Heart left ventricle (tissue), 16 donors: ENCODE measurements around the gene PRDM16. TPM values are rescaled to one million over a fixed set of nuclear protein-coding genes. Genes with fewer than 3 reads are reported as not detected.

Source experiments
- ATAC-seq, 4 donors: fragments of 200-7000 bp; cut with Tn5 transposase; one replicate each; pipeline ENCODE4 v1.9.1; 2020 to 2022; ENCODE audit warnings: moderate library complexity in 4 of 4, mild to moderate bottlenecking in 3 of 4, moderate number of reproducible peaks in 1 of 4
- DNase-seq, 5 donors: peaks; one replicate each; pipeline ENCODE4 v3.0.0-alpha.2; 2020
- H3K27ac ChIP-seq, 12 donors: fragments of 200-600 bp; sonication (generic) in 4 of 12; one replicate each; pipeline versions ENCODE4 v1.5.0 to v1.8.0; 2016 to 2022; ENCODE audit warnings: mild to moderate bottlenecking in 2 of 12
- H3K27me3 ChIP-seq, 9 donors: fragments of 200-600 bp; sonication (generic) in 2 of 9; one replicate each; pipeline versions ENCODE4 v1.5.1 to v1.8.0; 2016 to 2022; ENCODE audit warnings: mild to moderate bottlenecking in 3 of 9
- H3K36me3 ChIP-seq, 9 donors: fragments of 200-600 bp; sonication (generic) in 2 of 9; one replicate each; pipeline versions ENCODE4 v1.5.0 to v1.8.0; 2018 to 2022; ENCODE audit warnings: mild to moderate bottlenecking in 2 of 9
- H3K4me1 ChIP-seq, 12 donors: fragments of 200-600 bp; sonication (generic) in 4 of 12; one replicate each; pipeline versions ENCODE4 v1.5.0 to v1.8.0; 2016 to 2022; ENCODE audit warnings: mild to moderate bottlenecking in 3 of 12
- H3K4me3 ChIP-seq, 12 donors: fragments of 200-600 bp; sonication (generic) in 4 of 12; one replicate each; pipeline versions ENCODE4 v1.5.0 to v1.8.0; 2017 to 2022; ENCODE audit warnings: mild to moderate bottlenecking in 9 of 12, moderate library complexity in 4 of 12
- H3K9me3 ChIP-seq, 12 donors: fragments of 200-600 bp; sonication (generic) in 4 of 12; one replicate each; pipeline versions ENCODE4 v1.5.0 to v1.8.0; 2016 to 2022; ENCODE audit warnings: mild to moderate bottlenecking in 1 of 12
- CTCF ChIP-seq, 12 donors: fragments of 200-600 bp; sonication (generic) in 4 of 12; IDR thresholded peaks; one replicate each; pipeline versions ENCODE4 v1.5.0 to v1.8.0; 2018 to 2022; ENCODE audit warnings: antibody characterized with exemption in 12 of 12, mild to moderate bottlenecking in 5 of 12
- POLR2A ChIP-seq, 2 donors: fragments of 450-650 bp; IDR thresholded peaks; one replicate each; pipeline ENCODE4 v1.6.1; 2017; ENCODE audit warnings: antibody characterized with exemption in 2 of 2, mild to moderate bottlenecking in 2 of 2, moderate library complexity in 2 of 2
- WGBS, 4 donors: extraction: QIAGEN DNeasy Blood & Tissue Kit in 2 of 4; methylation state at CpG; one replicate each; pipeline versions ENCODE4 v1.1.5 to v1.1.7; 2013 to 2018; 5-methylcytosine and 5-hydroxymethylcytosine counted together
- intact Hi-C, 10 donors: fragments of 100-400 bp; cut with DNase I; formaldehyde crosslinking; loops; one replicate each; pipeline versions ENCODE4 v1.11.1 to v1.14.2; 2022
- polyA plus RNA-seq, 2 donors: library from polyadenylated mRNA; stranded (reverse); fragments of 200-250 nt; gene quantifications; one replicate each; pipeline ENCODE4 v1.2.3, GENCODE V29; 2013
- total RNA-seq, 9 donors: library from RNA; depleted of rRNA in 2 of 9; stranded (reverse); fragments of >200 nt in 2 of 9; fragmentation: NEBNext Ultra II Directional in 3 of 9; extraction: Animal tissue kit (Norgen Biotek cat#: 25700) in 3 of 9; gene quantifications; one replicate each; pipeline versions ENCODE4 v1.1.0 to v1.2.4, GENCODE V29; 2016 to 2023
- donor health status: ischemic (EF 13 %, LVEDD 7.1; RV severe dilation, severe dysfunction).
- donor health status: healthy with polysubstance abuse.
- donor health status: DM: no; HTN: yes; CAD: no.
- donor health status: DM: no; HTN: no; CAD: no.
- donor health status: ischemic (EF 25% LVEDD 6.9; RV normal size, moderate dysfunction).
- donor health status: ischemic (EF 25% LVEDD 5.7; RV mildly dilated, moderate dysfunction).
- donor health status: healthy.
- donor health status: DM: yes; HTN: yes; CAD: no.
- donor health status: ischemic (EF 35%, LVEDD 5.7; RV mildly dilated, moderate dysfunction).
- donor health status: nonischemic (EF 11% LVEDD 7.7; RV severe dilation, severe dysfunction).
- donor health status: DM: yes; HTN: yes; CAD: no.
- donor health status: PGD.
- donor health status: ischemic (EF 29% LVEDD 5.4; RV normal size, mild dysfunction).
- donor health status: nonischemic (EF 23%, LVEDD 6.1; RV moderate dilation, normal function).

The PRDM16 gene
- total and polyA plus RNA-seq, 11 donors, result 6.0 to 22.7 (median 14.0) TPM

- DNase-seq (no peak), ATAC-seq (no peak)
- H3K4me3 ChIP-seq, result no peak overlapping the region
- H3K36me3 ChIP-seq, result no peaks in the 10 kb centered on the region
- no peak overlapping the region for H3K27ac ChIP-seq
- 75 to 85% (median 83%) methylated on average over 6 to 10 of the region's 10 CpGs for WGBS, 4 donors
- intact Hi-C loops, result no loop called here
- no peak for TF ChIP-seq POLR2A (IDR thresholded peaks at IDR 0.05)
- TF ChIP-seq CTCF (IDR thresholded peaks at IDR 0.05), result no peak
- peaks cover 0 to 19% (median 0%) of the 10 kb centered on the region in 12 donors for H3K4me1 ChIP-seq
- peaks cover 0 to 4% (median 0%) of the 10 kb centered on the region in 9 donors for H3K27me3 ChIP-seq
- no peaks in the 10 kb centered on the region for H3K9me3 ChIP-seq
Measured at GRCh38 chr1:3263790-3264189, 194.8 kb downstream of the PRDM16 start.

DNA sequence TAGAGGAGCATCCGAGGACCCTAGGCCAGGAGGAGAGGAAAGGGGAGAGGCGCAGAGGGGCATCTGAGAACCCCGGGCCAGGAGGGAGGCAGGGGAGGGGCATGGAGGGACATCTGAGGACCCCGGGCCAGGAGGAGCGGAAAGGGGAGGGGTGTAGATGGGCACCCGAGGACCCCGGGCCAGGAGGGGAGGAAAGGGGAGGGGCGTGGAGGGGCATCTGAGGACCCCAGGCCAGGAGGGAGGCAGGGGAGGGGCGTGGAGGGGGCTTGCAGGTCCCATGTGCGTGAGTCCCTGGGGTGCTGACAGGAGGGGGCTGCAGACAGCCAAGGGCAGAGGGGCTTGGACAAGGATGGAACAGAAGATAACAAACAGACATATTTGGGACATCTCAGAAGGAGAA, 195.5 kb downstream of the PRDM16 start:
- WGBS, 4 donors, result 74 to 76% (median 75%) methylated on average over 10 of the region's 10 CpGs
- Histone ChIP-seq H3K4me3 (no peak overlapping the region), H3K4me1 (peaks cover 0 to 13% (median 0%) of the 10 kb centered on the region in 12 donors), H3K27ac (no peak overlapping the region), H3K36me3 (no peaks in the 10 kb centered on the region), H3K9me3 (no peaks in the 10 kb centered on the region), H3K27me3 (peaks cover 0 to 4% (median 0%) of the 10 kb centered on the region in 9 donors)
- TF ChIP-seq CTCF (IDR thresholded peaks at IDR 0.05) (no peak), POLR2A (IDR thresholded peaks at IDR 0.05) (no peak)
- ATAC-seq, result no peak
- intact Hi-C loops, result no loop called here
- DNase-seq, result no peak

DNA sequence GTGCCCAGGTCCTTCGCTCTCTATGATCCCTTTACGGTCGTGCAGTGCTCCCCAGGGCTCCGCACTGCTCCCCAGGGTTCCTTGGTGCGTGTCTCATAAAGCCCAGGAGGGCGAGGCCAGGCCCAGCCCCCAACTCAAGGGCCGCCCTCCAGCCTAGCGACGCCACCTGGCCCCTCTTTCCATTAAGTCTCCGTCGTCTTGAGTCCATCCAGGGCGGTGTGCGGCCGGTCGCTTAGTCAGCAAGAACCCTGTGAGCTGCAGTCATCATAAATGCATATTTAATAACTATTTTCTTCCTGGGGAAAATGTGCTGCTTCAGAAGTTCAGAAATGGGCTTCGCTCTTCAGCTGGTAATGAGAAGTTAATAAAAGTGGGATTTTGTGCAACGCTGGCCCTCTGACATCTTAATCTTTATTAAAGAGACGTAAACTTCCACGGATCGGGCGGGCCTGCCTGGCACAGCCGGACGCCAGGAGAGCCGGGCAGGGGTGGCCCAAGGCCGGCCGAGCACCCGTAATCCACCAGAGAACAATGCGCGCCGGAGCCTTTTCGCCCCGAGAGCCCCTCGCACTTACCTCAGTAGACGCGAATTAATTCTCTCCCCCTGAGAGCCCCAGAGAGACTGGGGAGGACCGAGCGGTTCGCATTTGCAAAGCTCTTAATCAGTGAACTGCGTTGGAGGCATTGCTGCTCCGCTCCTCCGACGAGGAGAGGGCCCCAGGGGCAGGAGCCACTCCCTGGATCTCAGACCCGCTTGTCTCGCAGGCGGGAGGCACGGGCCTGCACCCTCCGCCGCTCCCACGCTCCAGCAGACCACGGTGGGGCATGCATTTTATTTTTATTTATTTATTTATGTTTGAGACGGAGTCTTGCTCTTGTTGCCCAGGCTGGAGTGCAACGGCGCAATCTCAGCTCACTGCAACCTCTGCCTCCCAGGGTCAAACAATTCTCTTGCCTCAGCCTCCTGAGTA, 197.1 kb downstream of the PRDM16 start:
- Histone ChIP-seq H3K4me1 (peaks cover 0 to 17% (median 0%) of the 10 kb centered on the region in 12 donors), H3K27me3 (peaks cover 0 to 4% (median 0%) of the 10 kb centered on the region in 9 donors), H3K27ac (no peak overlapping the region), H3K9me3 (no peaks in the 10 kb centered on the region), H3K4me3 (no peak overlapping the region), H3K36me3 (no peaks in the 10 kb centered on the region)
- DNase-seq (no peak), ATAC-seq (no peak)
- WGBS, 4 donors, result 83 to 88% (median 85%) methylated on average over 53 of the region's 53 CpGs
- intact Hi-C loops, result no loop called here
- TF ChIP-seq POLR2A (IDR thresholded peaks at IDR 0.05), result no peak
- TF ChIP-seq CTCF (IDR thresholded peaks at IDR 0.05), result no peak

DNA sequence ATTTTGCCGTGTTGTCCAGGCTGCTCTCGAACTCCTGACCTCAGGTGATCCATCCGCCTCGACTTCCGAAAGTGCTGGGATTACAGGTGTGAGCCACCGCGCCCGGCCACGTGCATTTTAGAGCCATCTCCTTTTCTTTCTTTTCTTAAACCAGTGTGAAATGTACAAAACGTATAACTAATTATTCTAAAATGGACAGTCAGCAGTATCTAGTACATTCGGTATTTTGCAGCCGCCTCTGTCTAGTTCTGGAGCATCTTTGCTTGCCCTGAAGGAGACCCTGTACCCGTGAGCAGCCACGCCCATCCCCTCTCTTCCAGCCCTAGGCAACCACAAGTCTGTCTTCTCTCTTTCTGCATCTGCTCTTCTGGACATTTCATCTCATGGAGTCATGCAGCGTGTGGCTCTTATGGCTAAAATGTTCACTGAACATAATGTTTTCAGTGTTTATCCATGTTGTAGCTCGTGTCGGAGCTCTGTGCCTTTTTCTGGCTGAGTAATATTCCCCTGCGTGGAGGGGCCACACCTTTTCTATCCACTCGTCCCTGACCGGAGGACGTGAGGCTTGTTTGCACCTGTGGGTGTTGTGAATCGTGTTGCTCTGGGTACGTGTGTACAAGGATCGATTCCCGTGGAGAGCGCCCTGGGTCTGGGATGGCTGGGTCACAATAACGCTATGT, 198.0 kb downstream of the PRDM16 start:
- Histone ChIP-seq H3K27me3 (peaks cover 0 to 4% (median 0%) of the 10 kb centered on the region in 9 donors), H3K4me3 (no peak overlapping the region), H3K9me3 (no peaks in the 10 kb centered on the region), H3K27ac (no peak overlapping the region), H3K4me1 (peaks cover 0 to 23% (median 2%) of the 10 kb centered on the region in 12 donors), H3K36me3 (no peaks in the 10 kb centered on the region)
- intact Hi-C loops, result no loop called here
- TF ChIP-seq POLR2A (IDR thresholded peaks at IDR 0.05) (no peak), CTCF (IDR thresholded peaks at IDR 0.05) (no peak)
- 89 to 92% (median 91%) methylated on average over 27 of the region's 27 CpGs for WGBS, 4 donors
- DNase-seq, result no peak
- ATAC-seq, result no peak
